Neural cell (in vitro differentiated cells): Measurements from ENCODE around the gene CDK6. TPM values are rescaled to one million over a fixed set of nuclear protein-coding genes. Genes with fewer than 3 reads are reported as not detected.

Source experiments
- H2AFZ ChIP-seq: fragments of 200-600, 300-800 bp; sonication (generic), shearing (Covaris generic); 2 replicates; pipeline ENCODE4 v1.6.0; 2014; ENCODE audit warnings: low read depth, mild to moderate bottlenecking, antibody characterized with exemption, low read length, moderate library complexity
- H3F3A ChIP-seq: fragments of 200-600 bp; shearing (Covaris generic); 2 replicates; pipeline ENCODE4 v1.6.1; 2016; ENCODE audit warnings: mild to moderate bottlenecking, moderate library complexity, mixed read lengths, antibody characterized with exemption, low read length; ENCODE audit not compliant: insufficient read depth, poor library complexity, severe bottlenecking
- H3K27ac ChIP-seq: fragments of 200-600, 300-800 bp; sonication (generic), shearing (Covaris generic); 2 replicates; pipeline ENCODE4 v1.5.1; 2014; ENCODE audit warnings: mild to moderate bottlenecking, low read length, moderate library complexity
- H3K27me3 ChIP-seq: fragments of 300-800, 200-600 bp; sonication (generic), shearing (Covaris generic); 2 replicates; pipeline ENCODE4 v1.6.0; 2014; ENCODE audit warnings: mild to moderate bottlenecking, low read depth, low read length, moderate library complexity; ENCODE audit not compliant: insufficient read depth
- H3K36me3 ChIP-seq: fragments of 300-800, 200-600 bp; sonication (generic), shearing (Covaris generic); 2 replicates; pipeline ENCODE4 v1.5.1; 2014; ENCODE audit warnings: mild to moderate bottlenecking, antibody characterized with exemption, low read length, moderate library complexity; ENCODE audit not compliant: insufficient read depth
- H3K4me2 ChIP-seq: fragments of 300-800, 200-600 bp; sonication (generic), shearing (Covaris generic); 2 replicates; pipeline ENCODE4 v1.6.0; 2014; ENCODE audit warnings: mild to moderate bottlenecking, low read length
- H3K4me3 ChIP-seq: fragments of 300-800, 200-600 bp; sonication (generic), shearing (Covaris generic); 2 replicates; pipeline ENCODE4 v1.5.1; 2014; ENCODE audit warnings: mild to moderate bottlenecking, low read length, moderate library complexity
- H3K79me2 ChIP-seq: fragments of 200-600 bp; shearing (Covaris generic); replicated peaks from 2 replicates; pipeline ENCODE4 v1.6.0; 2014; ENCODE audit warnings: mild to moderate bottlenecking, low read length, moderate library complexity; ENCODE audit not compliant: insufficient read depth
- H3K9ac ChIP-seq: fragments of 300-800, 200-600 bp; sonication (generic), shearing (Covaris generic); 2 replicates; pipeline ENCODE4 v1.6.1; 2016; ENCODE audit warnings: mild to moderate bottlenecking, low read length, mixed read lengths
- H3K9me2 ChIP-seq: fragments of 200-600 bp; shearing (Covaris generic); 2 replicates; pipeline ENCODE4 v1.6.1; 2016; ENCODE audit warnings: mild to moderate bottlenecking, low read length, mixed read lengths; ENCODE audit not compliant: insufficient read depth
- H3K9me3 ChIP-seq: fragments of 200-600, 300-800 bp; sonication (generic), shearing (Covaris generic); 2 replicates; pipeline ENCODE4 v1.6.1; 2016; ENCODE audit warnings: mild to moderate bottlenecking, mixed run types, low read length, moderate library complexity, mixed read lengths
- H4K20me1 ChIP-seq: fragments of 200-600 bp; shearing (Covaris generic); 2 replicates; pipeline ENCODE4 v1.6.1; 2016; ENCODE audit warnings: mild to moderate bottlenecking, mixed run types; ENCODE audit not compliant: insufficient read depth
- CTCF ChIP-seq: fragments of 450-650 bp; IDR thresholded peaks from 2 replicates; pipeline ENCODE4 v1.5.1; 2014; ENCODE audit warnings: antibody characterized with exemption, mild to moderate bottlenecking, moderate library complexity; ENCODE audit not compliant: poor library complexity, severe bottlenecking
- EP300 ChIP-seq: fragments of 450-650 bp; conservative IDR thresholded peaks from 2 replicates; pipeline ENCODE4 v1.6.1; 2014; ENCODE audit warnings: antibody characterized with exemption, mild to moderate bottlenecking, moderate library complexity; ENCODE audit not compliant: poor library complexity, severe bottlenecking
- EZH2 ChIP-seq: fragments of 200-600, 300-800 bp; shearing (Covaris generic), sonication (generic); IDR thresholded peaks from 2 replicates; pipeline ENCODE4 v1.6.1; 2014; ENCODE audit warnings: antibody characterized with exemption, low read length, borderline replicate concordance, mild to moderate bottlenecking; ENCODE audit not compliant: insufficient read depth, poor library complexity, severe bottlenecking
- MXI1 ChIP-seq: fragments of 450-650 bp; conservative IDR thresholded peaks from 2 replicates; pipeline ENCODE4 v1.6.1; 2014; ENCODE audit warnings: antibody characterized with exemption, mild to moderate bottlenecking; ENCODE audit not compliant: poor library complexity, severe bottlenecking
- POLR2AphosphoS5 ChIP-seq: IDR thresholded peaks from 2 replicates; pipeline ENCODE4 v1.6.1; 2012
- RAD21 ChIP-seq: fragments of 450-650 bp; conservative IDR thresholded peaks from 2 replicates; pipeline ENCODE4 v1.6.1; 2014; ENCODE audit warnings: antibody characterized with exemption, mild to moderate bottlenecking, moderate library complexity
- SMC3 ChIP-seq: fragments of 450-650 bp; conservative IDR thresholded peaks from 2 replicates; pipeline ENCODE4 v1.6.1; 2014; ENCODE audit warnings: antibody characterized with exemption, mild to moderate bottlenecking, moderate library complexity; ENCODE audit not compliant: poor library complexity
- TAF1 ChIP-seq: IDR thresholded peaks from 2 replicates; pipeline ENCODE4 v1.6.1; 2012; ENCODE audit warnings: low read depth
- polyA plus RNA-seq: library from polyadenylated mRNA; depleted of rRNA; stranded (reverse); fragments of >200 nt; gene quantifications from 2 replicates; pipeline ENCODE4 v1.2.3, GENCODE V29; 2014
- TF ChIP-seq, protein P1 (sequence below): IDR thresholded peaks from 2 replicates; pipeline ENCODE4 v1.6.1; 2012; ENCODE audit warnings: borderline replicate concordance

CDK6 gene
- polyA plus RNA-seq, 1 donor from 2014 or later = 4.1 TPM

DNA sequence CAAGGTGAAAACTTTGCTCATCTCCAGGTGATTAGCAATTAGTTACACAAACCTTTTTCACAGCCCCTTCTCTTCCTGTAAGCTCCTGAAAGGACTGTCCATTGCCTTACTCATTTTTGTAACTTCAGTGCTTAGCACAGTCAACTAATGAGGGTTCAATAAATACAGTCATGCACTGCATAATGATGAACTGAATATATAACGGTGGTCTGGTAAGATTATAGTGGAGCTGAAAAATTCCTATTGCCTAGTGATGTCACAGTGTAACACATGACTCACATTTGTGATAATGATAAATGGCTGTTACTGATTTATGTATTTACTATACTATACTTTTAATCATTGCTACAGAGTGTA lies 233.3 kb downstream of the CDK6 start:
- Histone ChIP-seq H2AFZ (no peak overlapping the region), H3K27ac (no peak overlapping the region), H3K4me2 (no peak overlapping the region), H3K9me3 (no peaks in the 10 kb centered on the region), H3K9ac (no peak overlapping the region), H3K79me2 (no peaks in the 10 kb centered on the region), H3K36me3 (no peaks in the 10 kb centered on the region), H3K9me2 (no peaks in the 10 kb centered on the region), H3K27me3 (peaks cover under 1% of the 10 kb centered on the region), H3K4me3 (no peak overlapping the region), H4K20me1 (no peaks in the 10 kb centered on the region), H3F3A (no peaks in the 10 kb centered on the region)
- no peak for TF ChIP-seq RAD21
- TF ChIP-seq SMC3 = no peak
- no peak for TF ChIP-seq POLR2AphosphoS5
- no peak for TF ChIP-seq TAF1
- TF ChIP-seq EZH2 = no peak
- TF ChIP-seq, protein P1, sequence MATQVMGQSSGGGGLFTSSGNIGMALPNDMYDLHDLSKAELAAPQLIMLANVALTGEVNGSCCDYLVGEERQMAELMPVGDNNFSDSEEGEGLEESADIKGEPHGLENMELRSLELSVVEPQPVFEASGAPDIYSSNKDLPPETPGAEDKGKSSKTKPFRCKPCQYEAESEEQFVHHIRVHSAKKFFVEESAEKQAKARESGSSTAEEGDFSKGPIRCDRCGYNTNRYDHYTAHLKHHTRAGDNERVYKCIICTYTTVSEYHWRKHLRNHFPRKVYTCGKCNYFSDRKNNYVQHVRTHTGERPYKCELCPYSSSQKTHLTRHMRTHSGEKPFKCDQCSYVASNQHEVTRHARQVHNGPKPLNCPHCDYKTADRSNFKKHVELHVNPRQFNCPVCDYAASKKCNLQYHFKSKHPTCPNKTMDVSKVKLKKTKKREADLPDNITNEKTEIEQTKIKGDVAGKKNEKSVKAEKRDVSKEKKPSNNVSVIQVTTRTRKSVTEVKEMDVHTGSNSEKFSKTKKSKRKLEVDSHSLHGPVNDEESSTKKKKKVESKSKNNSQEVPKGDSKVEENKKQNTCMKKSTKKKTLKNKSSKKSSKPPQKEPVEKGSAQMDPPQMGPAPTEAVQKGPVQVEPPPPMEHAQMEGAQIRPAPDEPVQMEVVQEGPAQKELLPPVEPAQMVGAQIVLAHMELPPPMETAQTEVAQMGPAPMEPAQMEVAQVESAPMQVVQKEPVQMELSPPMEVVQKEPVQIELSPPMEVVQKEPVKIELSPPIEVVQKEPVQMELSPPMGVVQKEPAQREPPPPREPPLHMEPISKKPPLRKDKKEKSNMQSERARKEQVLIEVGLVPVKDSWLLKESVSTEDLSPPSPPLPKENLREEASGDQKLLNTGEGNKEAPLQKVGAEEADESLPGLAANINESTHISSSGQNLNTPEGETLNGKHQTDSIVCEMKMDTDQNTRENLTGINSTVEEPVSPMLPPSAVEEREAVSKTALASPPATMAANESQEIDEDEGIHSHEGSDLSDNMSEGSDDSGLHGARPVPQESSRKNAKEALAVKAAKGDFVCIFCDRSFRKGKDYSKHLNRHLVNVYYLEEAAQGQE = no peak
- TF ChIP-seq CTCF = no peak

DNA sequence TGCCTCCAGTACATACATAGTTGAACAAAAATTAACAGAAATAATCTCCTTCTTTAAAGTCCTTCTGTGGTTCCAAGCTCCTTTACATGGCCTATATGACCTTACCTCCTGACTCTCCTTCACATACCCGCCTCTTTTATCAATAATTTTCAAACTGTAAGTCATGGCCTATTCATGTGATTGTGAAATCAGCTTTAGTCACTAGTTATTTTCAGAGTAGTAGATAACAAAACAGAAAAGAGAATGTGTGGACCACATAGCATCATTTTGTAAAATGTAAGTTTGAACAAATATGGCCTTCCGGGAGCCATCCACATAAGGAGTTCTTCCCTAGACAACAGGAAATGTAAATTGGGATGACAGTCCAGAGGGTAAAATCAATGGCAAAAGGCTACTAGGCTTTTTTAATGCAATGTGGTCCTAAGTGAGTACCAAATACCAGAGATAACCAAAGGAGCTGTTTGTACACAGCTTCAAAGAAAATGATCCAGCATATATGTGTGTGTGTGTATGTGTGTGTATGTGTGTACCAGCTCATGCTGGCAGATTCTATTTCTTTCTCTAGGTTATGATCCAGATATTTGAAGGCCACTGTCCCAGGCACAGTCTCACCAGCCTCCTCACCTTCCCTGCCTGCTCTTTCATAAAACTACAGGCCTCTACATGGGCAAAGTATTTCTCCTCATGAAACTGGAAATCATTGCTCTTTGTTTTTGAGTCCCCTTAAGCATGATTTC lies 233.9 kb downstream of the CDK6 start:
- H3K79me2 ChIP-seq = no peaks in the 10 kb centered on the region
- no peaks in the 10 kb centered on the region for H3K36me3 ChIP-seq
- no peak overlapping the region for H3K4me2 ChIP-seq
- no peaks in the 10 kb centered on the region for H3K27me3 ChIP-seq
- H3F3A ChIP-seq = no peaks in the 10 kb centered on the region
- H2AFZ ChIP-seq = no peak overlapping the region
- H3K9ac ChIP-seq = no peak overlapping the region
- no peak for TF ChIP-seq RAD21
- TF ChIP-seq SMC3 = no peak
- TF ChIP-seq CTCF = no peak
- TF ChIP-seq TAF1 = no peak
- TF ChIP-seq, protein P1 = no peak
- TF ChIP-seq EZH2 = no peak
- no peak for TF ChIP-seq POLR2AphosphoS5
- no peak for TF ChIP-seq MXI1
- TF ChIP-seq EP300 = no peak
- H4K20me1 ChIP-seq = no peaks in the 10 kb centered on the region
- H3K9me3 ChIP-seq = no peaks in the 10 kb centered on the region
- H3K9me2 ChIP-seq = no peaks in the 10 kb centered on the region
- no peak overlapping the region for H3K4me3 ChIP-seq
- H3K27ac ChIP-seq = no peak overlapping the region
